MCF 10A (cell line): ENCODE data around the gene SLC25A31. TPM values are rescaled to one million over a fixed set of nuclear protein-coding genes. Genes with fewer than 3 reads are reported as not detected.

ENCODE experiments used
- BruUV-seq: library from RNA; stranded (reverse); fragments of 400-500 nt; replicated peaks from 2 replicates; lab custom pipeline; 2021; lab: Mats Ljungman, UMichigan
- CTCF ChIA-PET: fragments of 300-600 bp; sonication (Branson Sonifier 250); formaldehyde crosslinking; extraction: SDS; loops from one replicate; lab custom pipeline; 2021; ENCODE audit warnings: antibody characterized with exemption, inconsistent platforms; lab: Yijun Ruan, JAX
- POLR2A ChIA-PET: fragments of 300-600, 350-650 bp; sonication (Branson Sonifier 250); formaldehyde crosslinking; extraction: SDS; loops from one replicate; lab custom pipeline; 2020; ENCODE audit warnings: antibody characterized with exemption, inconsistent platforms; lab: Yijun Ruan, JAX
- DNase-seq: peaks from one replicate; pipeline ENCODE4 v3.0.0-alpha.2; 2018; ENCODE audit not compliant: unreplicated experiment
- H3K27ac Mint-ChIP-seq: one replicate; pipeline ENCODE4 v1.8.0; 2022; ENCODE audit warnings: mild to moderate bottlenecking, low read depth, mixed read lengths; ENCODE audit not compliant: unreplicated experiment
- H3K27me3 Mint-ChIP-seq: one replicate; pipeline ENCODE4 v1.8.0; 2022; ENCODE audit warnings: mixed read lengths; ENCODE audit not compliant: insufficient read depth, unreplicated experiment
- H3K36me3 Mint-ChIP-seq: one replicate; pipeline ENCODE4 v1.8.0; 2022; ENCODE audit warnings: mild to moderate bottlenecking, moderate library complexity, mixed read lengths; ENCODE audit not compliant: insufficient read depth, unreplicated experiment
- H3K4me1 Mint-ChIP-seq: one replicate; pipeline ENCODE4 v1.8.0; 2022; ENCODE audit warnings: mixed read lengths; ENCODE audit not compliant: insufficient read depth, unreplicated experiment
- H3K4me3 Mint-ChIP-seq: one replicate; pipeline ENCODE4 v1.8.0; 2022; ENCODE audit warnings: mild to moderate bottlenecking, moderate library complexity, mixed read lengths; ENCODE audit not compliant: unreplicated experiment
- H3K9me3 Mint-ChIP-seq: one replicate; pipeline ENCODE4 v1.8.0; 2022; ENCODE audit warnings: mixed read lengths; ENCODE audit not compliant: unreplicated experiment
- intact Hi-C: fragments of 100-400 bp; cut with micrococcal nuclease; formaldehyde crosslinking; loops from 2 replicates; pipeline ENCODE4 v1.14.1; 2022
- total RNA-seq: library from RNA; stranded (reverse); gene quantifications from 2 replicates; pipeline ENCODE4 v1.2.3, GENCODE V29; 2022
- TF ChIP-seq, protein P1 (sequence below): fragments of 200-600 bp; IDR thresholded peaks from one replicate; pipeline ENCODE4 v1.8.0; 2022; ENCODE audit warnings: antibody characterized with exemption, mild to moderate bottlenecking; ENCODE audit not compliant: unreplicated experiment

The SLC25A31 gene
- total RNA-seq, 1 experiment from 2014 or later = not detected

DNA sequence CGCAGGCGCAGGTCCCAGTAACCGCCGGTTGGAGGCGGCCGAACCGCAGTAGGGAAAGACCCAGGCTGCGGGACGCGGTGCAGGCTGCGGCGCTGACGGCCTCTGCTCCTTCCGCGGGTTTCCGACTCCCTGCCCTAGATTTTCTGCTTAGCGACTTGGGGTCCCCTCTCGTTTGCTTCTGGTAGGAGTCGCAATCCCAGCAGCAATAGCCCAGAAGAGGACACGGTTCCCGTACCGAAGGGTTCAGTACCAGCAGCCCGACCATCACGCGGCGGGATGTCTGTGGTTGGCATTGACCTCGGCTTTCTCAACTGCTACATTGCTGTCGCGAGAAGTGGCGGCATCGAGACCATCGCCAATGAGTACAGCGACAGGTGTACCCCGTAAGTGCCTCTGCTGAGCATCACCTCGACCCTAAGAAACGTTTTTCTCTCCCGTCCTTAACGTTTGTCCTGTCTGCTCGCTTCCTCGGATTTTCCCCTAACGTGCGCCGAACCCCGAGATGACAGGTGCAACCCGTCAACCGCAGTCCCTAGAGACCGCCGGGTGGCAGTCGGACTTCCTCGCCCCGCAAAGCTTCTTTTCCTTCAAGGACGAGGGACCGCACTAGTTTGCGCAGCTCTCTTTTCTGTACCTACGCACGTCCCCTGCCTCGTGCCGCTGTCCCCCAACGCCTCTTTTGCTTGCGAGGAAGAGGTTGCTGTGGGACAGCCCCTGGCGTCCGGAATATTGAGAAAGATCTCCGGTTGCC is 52.2 kb downstream of the SLC25A31 start, which contains the start of gene HSPA4L:
Gene HSPA4L (plus strand): TSS at position 48 of the 751 bp plus-strand sequence. CDS start 229 bp downstream, at position 277.
- Mint-ChIP-seq H3K36me3 (no peaks in the 10 kb centered on the region), H3K4me3 (peak within 1 kb of the TSS; percentile 82), H3K27me3 (no peaks in the 10 kb centered on the region), H3K9me3 (no peaks in the 10 kb centered on the region), H3K27ac (peak within 1 kb of the TSS; percentile 96), H3K4me1 (peaks cover 7% of the 10 kb centered on the region)
- intact Hi-C loops = loop anchor here (2.0 to 5.0 kb wide), 2 partner anchors 100 to 278 kb away; partner anchors contain the start of genes LARP1B and PLK4
- BruUV-seq = no TSS peak
- TF ChIP-seq, protein P1, sequence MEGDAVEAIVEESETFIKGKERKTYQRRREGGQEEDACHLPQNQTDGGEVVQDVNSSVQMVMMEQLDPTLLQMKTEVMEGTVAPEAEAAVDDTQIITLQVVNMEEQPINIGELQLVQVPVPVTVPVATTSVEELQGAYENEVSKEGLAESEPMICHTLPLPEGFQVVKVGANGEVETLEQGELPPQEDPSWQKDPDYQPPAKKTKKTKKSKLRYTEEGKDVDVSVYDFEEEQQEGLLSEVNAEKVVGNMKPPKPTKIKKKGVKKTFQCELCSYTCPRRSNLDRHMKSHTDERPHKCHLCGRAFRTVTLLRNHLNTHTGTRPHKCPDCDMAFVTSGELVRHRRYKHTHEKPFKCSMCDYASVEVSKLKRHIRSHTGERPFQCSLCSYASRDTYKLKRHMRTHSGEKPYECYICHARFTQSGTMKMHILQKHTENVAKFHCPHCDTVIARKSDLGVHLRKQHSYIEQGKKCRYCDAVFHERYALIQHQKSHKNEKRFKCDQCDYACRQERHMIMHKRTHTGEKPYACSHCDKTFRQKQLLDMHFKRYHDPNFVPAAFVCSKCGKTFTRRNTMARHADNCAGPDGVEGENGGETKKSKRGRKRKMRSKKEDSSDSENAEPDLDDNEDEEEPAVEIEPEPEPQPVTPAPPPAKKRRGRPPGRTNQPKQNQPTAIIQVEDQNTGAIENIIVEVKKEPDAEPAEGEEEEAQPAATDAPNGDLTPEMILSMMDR = peak; percentile 10
- DNase-seq = peak; percentile 78
- POLR2A ChIA-PET = interaction anchor here (0.6 to 4.2 kb wide), 37 partner anchors 9 to 1040 kb away, joined by 3 to 40 read pairs (median 4); partner anchors contain the start of genes ABHD18, INTU, LARP1B and MFSD8
- CTCF ChIA-PET = interaction anchor here (0.6 to 0.7 kb wide), 3 partner anchors 13 to 59 kb away, joined by 3 to 5 read pairs (median 4); no protein-coding TSS in a partner anchor

- Mint-ChIP-seq H3K4me3 (peak overlapping the region; percentile 82), H3K36me3 (peaks cover 2% of the 10 kb centered on the region), H3K27ac (peak overlapping the region; percentile 96), H3K4me1 (peaks cover 7% of the 10 kb centered on the region), H3K27me3 (no peaks in the 10 kb centered on the region), H3K9me3 (no peaks in the 10 kb centered on the region)
- TF ChIP-seq, protein P1 = no peak
- CTCF ChIA-PET = interaction anchor here (0.6 to 0.7 kb wide), 3 partner anchors 14 to 60 kb away, joined by 3 to 5 read pairs (median 4); no protein-coding TSS in a partner anchor
- BruUV-seq = TSS peak; percentile 74
- intact Hi-C loops = loop anchor here (2.0 to 5.0 kb wide), 2 partner anchors 99 to 278 kb away; partner anchors contain the start of genes LARP1B and PLK4
- peak; percentile 95 for DNase-seq
- POLR2A ChIA-PET = interaction anchor here (0.6 to 4.2 kb wide), 35 partner anchors 10 to 1040 kb away, joined by 3 to 40 read pairs (median 5); partner anchors contain the start of genes ABHD18, INTU, LARP1B and MFSD8
These were observed 53.0 kb downstream of the SLC25A31 start for GRCh38 chr4:127783026-127783769.

DNA sequence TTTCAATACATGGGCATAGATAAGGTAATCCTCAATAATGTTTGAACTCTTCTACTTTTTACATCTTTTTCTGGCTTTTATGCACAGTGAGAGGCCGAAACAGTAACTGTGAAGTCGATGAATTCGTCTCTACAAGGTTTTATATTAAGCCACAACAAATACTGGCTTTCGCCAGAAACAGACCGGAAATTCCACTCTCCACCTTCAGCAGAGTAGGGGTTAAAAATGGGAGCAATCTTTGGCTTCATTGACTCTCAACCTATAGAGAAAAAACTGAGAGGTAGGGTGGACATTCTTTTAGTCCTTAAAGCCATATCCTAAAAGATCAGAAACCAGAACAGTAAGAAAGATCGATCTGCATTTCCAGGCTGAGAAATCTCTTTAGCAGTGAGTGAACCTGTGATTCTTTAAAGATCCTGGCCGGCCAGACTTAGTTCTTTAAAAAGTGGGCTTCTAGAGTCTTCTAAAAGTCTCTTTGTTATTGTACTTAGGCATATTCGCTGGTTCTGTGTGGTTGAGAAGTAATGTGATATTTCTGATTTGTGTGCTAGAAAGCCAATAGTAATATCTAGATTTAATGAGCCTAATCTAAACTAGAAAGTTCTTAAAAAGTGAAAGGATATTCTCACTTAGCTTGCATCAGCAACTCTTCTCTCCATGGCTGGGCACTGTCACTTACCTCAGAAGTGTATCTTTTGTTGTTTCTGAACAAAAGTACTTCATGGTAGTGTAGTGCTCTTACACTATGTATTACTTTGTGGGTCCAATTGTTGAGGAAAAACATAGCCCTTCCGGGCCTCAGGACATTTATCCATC is 54.0 kb downstream of the SLC25A31 start:
- Mint-ChIP-seq H3K36me3 (peaks cover 6% of the 10 kb centered on the region), H3K9me3 (no peaks in the 10 kb centered on the region), H3K27ac (peak overlapping the region; percentile 96), H3K27me3 (no peaks in the 10 kb centered on the region), H3K4me1 (peaks cover 15% of the 10 kb centered on the region), H3K4me3 (peak overlapping the region; percentile 82)
- POLR2A ChIA-PET = interaction anchor here (0.8 to 4.2 kb wide), 19 partner anchors 9 to 276 kb away, joined by 3 to 40 read pairs (median 7); partner anchors contain the start of genes ABHD18, INTU, LARP1B and MFSD8
- TF ChIP-seq, protein P1 = no peak
- no TSS peak for BruUV-seq
- CTCF ChIA-PET = no interaction called here
- intact Hi-C loops = loop anchor here (2.0 to 5.0 kb wide), 3 partner anchors 98 to 277 kb away; partner anchors contain the start of genes ABHD18, LARP1B, MFSD8 and PLK4
- peak; percentile 39 for DNase-seq
